Stomach smooth muscle (tissue), 2 donors: ENCODE measurements around the gene PADI6.

Experiments used
- H3K27ac ChIP-seq: one replicate; pipeline ENCODE4 v1.7.0; 2013; ENCODE audit warnings: mild to moderate bottlenecking, low read length, inconsistent platforms
- H3K27me3 ChIP-seq, 2 donors: one replicate each; pipeline ENCODE4 v1.7.0; 2013; ENCODE audit warnings: low read length in 2 of 2; ENCODE audit not compliant: insufficient read depth in 2 of 2, control insufficient read depth in 1 of 2
- H3K36me3 ChIP-seq, 2 donors: one replicate each; pipeline ENCODE4 v1.7.0; 2013; ENCODE audit warnings: low read length in 2 of 2; ENCODE audit not compliant: control insufficient read depth in 2 of 2, insufficient read depth in 2 of 2
- H3K4me1 ChIP-seq: one replicate; pipeline ENCODE4 v1.7.0; 2013; ENCODE audit warnings: low read length; ENCODE audit not compliant: control insufficient read depth, insufficient read depth
- H3K4me3 ChIP-seq, 2 donors: one replicate each; pipeline ENCODE4 v1.7.0; 2013; ENCODE audit warnings: low read length in 2 of 2
- H3K9ac ChIP-seq, 2 donors: one replicate each; pipeline ENCODE4 v1.7.0; 2013; ENCODE audit warnings: low read length in 2 of 2, mild to moderate bottlenecking in 1 of 2
- H3K9me3 ChIP-seq, 2 donors: one replicate each; pipeline ENCODE4 v1.7.0; 2013; ENCODE audit warnings: low read length in 2 of 2; ENCODE audit not compliant: control insufficient read depth in 2 of 2
- donor health status: healthy.
- donor health status: Pancreatic carcinoma.

Gene PADI6

GRCh38 chr1:17375651-17376050 is 3.7 kb downstream of the PADI6 start:
- H3K4me1 ChIP-seq, result no peaks in the 10 kb centered on the region
- no peak overlapping the region for H3K27ac ChIP-seq
- H3K27me3 ChIP-seq, result peaks cover 8% of the 10 kb centered on the region in 2 donors

GRCh38 chr1:17377325-17377953 is 5.4 kb downstream of the PADI6 start:
- Histone ChIP-seq H3K9me3 (no peaks in the 10 kb centered on the region), H3K27me3 (peaks cover 8 to 16% of the 10 kb centered on the region in 2 donors), H3K4me3 (no peak overlapping the region), H3K9ac (no peak overlapping the region), H3K27ac (no peak overlapping the region), H3K36me3 (no peaks in the 10 kb centered on the region), H3K4me1 (no peaks in the 10 kb centered on the region)

More at GRCh38 chr1:17375651-17376050, 3.7 kb downstream of the PADI6 start:
- H3K9me3 ChIP-seq, result no peaks in the 10 kb centered on the region
- H3K9ac ChIP-seq, result no peak overlapping the region
- no peaks in the 10 kb centered on the region for H3K36me3 ChIP-seq
- no peak overlapping the region for H3K4me3 ChIP-seq

- Histone ChIP-seq H3K4me3 (no peak overlapping the region), H3K27me3 (peaks cover 8 to 22% of the 10 kb centered on the region in 2 donors), H3K36me3 (no peaks in the 10 kb centered on the region), H3K4me1 (no peaks in the 10 kb centered on the region), H3K27ac (no peak overlapping the region), H3K9me3 (no peaks in the 10 kb centered on the region), H3K9ac (no peak overlapping the region)
Observed at GRCh38 chr1:17381161-17381560, 9.2 kb downstream of the PADI6 start.

GRCh38 chr1:17392199-17392740 is 20.3 kb downstream of the PADI6 start:
- H3K9me3 ChIP-seq, result no peaks in the 10 kb centered on the region
- peaks cover 0 to 2% of the 10 kb centered on the region in 2 donors for H3K27me3 ChIP-seq
- H3K9ac ChIP-seq, result no peak overlapping the region
- no peaks in the 10 kb centered on the region for H3K36me3 ChIP-seq
- H3K4me3 ChIP-seq, result no peak overlapping the region
- no peaks in the 10 kb centered on the region for H3K4me1 ChIP-seq
- no peak overlapping the region for H3K27ac ChIP-seq

GRCh38 chr1:17393230-17393629 is 21.2 kb downstream of the PADI6 start:
- Histone ChIP-seq H3K9me3 (no peaks in the 10 kb centered on the region), H3K27ac (no peak overlapping the region), H3K9ac (no peak overlapping the region), H3K27me3 (peaks cover 0 to 2% of the 10 kb centered on the region in 2 donors), H3K4me3 (no peak overlapping the region), H3K36me3 (no peaks in the 10 kb centered on the region), H3K4me1 (no peaks in the 10 kb centered on the region)

- no peak overlapping the region for H3K27ac ChIP-seq
- H3K36me3 ChIP-seq, result no peaks in the 10 kb centered on the region
- no peak overlapping the region for H3K9ac ChIP-seq
- no peak overlapping the region for H3K4me3 ChIP-seq
- H3K27me3 ChIP-seq, result peaks cover 0 to 2% of the 10 kb centered on the region in 2 donors
- no peaks in the 10 kb centered on the region for H3K4me1 ChIP-seq
- no peaks in the 10 kb centered on the region for H3K9me3 ChIP-seq
Observed at GRCh38 chr1:17397910-17398695, 26.1 kb downstream of the PADI6 start.

GRCh38 chr1:17400725-17401341 is 28.8 kb downstream of the PADI6 start:
- H3K9me3 ChIP-seq, result no peaks in the 10 kb centered on the region
- no peak overlapping the region for H3K4me3 ChIP-seq
- peaks cover 0 to 3% of the 10 kb centered on the region in 2 donors for H3K27me3 ChIP-seq
- H3K9ac ChIP-seq, result no peak overlapping the region
- no peaks in the 10 kb centered on the region for H3K36me3 ChIP-seq
- no peaks in the 10 kb centered on the region for H3K4me1 ChIP-seq
- H3K27ac ChIP-seq, result no peak overlapping the region

GRCh38 chr1:17401841-17402240 is 29.8 kb downstream of the PADI6 start:
- no peaks in the 10 kb centered on the region for H3K9me3 ChIP-seq
- no peaks in the 10 kb centered on the region for H3K4me1 ChIP-seq
- H3K9ac ChIP-seq, result no peak overlapping the region
- no peak overlapping the region for H3K27ac ChIP-seq
- H3K4me3 ChIP-seq, result no peak overlapping the region
- H3K36me3 ChIP-seq, result no peaks in the 10 kb centered on the region
- H3K27me3 ChIP-seq, result peaks cover 0 to 3% of the 10 kb centered on the region in 2 donors

GRCh38 chr1:17403081-17403480 is 31.1 kb downstream of the PADI6 start:
- Histone ChIP-seq H3K27ac (no peak overlapping the region), H3K4me3 (no peak overlapping the region), H3K9ac (no peak overlapping the region), H3K36me3 (peaks cover 0 to 3% of the 10 kb centered on the region in 2 donors), H3K27me3 (peaks cover 0 to 3% of the 10 kb centered on the region in 2 donors), H3K4me1 (no peaks in the 10 kb centered on the region), H3K9me3 (no peaks in the 10 kb centered on the region)

- H3K9me3 ChIP-seq, result no peaks in the 10 kb centered on the region
- H3K4me3 ChIP-seq, result no peak overlapping the region
- H3K36me3 ChIP-seq, result peaks cover 0 to 3% of the 10 kb centered on the region in 2 donors
- H3K9ac ChIP-seq, result no peak overlapping the region
- no peak overlapping the region for H3K27ac ChIP-seq
- H3K27me3 ChIP-seq, result peaks cover 0 to 3% of the 10 kb centered on the region in 2 donors
- H3K4me1 ChIP-seq, result no peaks in the 10 kb centered on the region
Observed at GRCh38 chr1:17404034-17404684, 32.2 kb downstream of the PADI6 start.
